Measurements from ENCODE around the gene LRATD1.
A peak's percentile ranks its signal among the peaks of the same experiment; 100 is the strongest.

Gene LRATD1

DNA sequence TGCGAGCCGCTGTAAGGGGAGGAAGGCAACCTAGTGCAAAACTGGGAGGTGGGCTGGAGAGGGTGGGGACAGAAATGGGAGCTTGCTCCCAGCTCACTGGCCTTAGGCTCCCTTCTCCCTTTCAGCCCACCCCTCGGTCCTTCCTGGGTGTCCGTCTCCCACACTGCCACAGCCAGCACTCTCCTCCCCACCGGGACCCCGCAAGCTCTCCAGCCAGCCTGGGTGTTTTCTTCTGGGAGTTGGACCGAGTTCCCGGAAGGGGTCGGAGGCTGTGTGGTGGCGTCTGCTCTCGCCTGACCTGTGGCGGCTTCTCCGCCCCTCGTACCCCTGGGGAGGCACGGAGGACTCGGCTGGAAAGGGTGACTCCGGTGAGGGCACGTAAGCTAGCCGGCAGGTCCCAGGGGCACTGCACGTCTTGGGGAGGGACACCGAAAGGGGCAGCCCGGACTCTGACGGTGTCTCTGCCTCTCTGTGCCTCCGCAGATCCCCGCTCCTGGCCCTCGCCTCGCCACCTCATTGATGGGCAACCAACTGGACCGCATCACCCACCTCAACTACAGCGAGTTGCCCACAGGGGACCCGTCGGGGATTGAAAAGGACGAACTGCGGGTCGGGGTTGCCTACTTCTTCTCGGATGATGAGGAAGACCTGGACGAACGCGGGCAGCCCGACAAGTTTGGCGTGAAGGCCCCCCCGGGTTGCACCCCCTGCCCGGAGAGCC lies 1.1 kb downstream of the LRATD1 start:
- peaks cover 56% of the 10 kb centered on the region for H3K27me3 Mint-ChIP-seq (ENCODE audit: low read depth)
- peak overlapping the region; percentile 95 to 96 (median 95) for H3K4me3 Mint-ChIP-seq
- H3K9me3 Mint-ChIP-seq: no peaks in the 10 kb centered on the region
- TF ChIP-seq CTCF (IDR thresholded peaks at IDR 0.05; ENCODE audit: unreplicated experiment in 3 of 3): no peak
- peak overlapping the region; percentile 46 to 67 (median 65) for H3K27ac Mint-ChIP-seq
- H3K36me3 Mint-ChIP-seq (ENCODE audit: low read depth): no peaks in the 10 kb centered on the region
- H3K4me1 Mint-ChIP-seq: peaks cover 38% of the 10 kb centered on the region

DNA sequence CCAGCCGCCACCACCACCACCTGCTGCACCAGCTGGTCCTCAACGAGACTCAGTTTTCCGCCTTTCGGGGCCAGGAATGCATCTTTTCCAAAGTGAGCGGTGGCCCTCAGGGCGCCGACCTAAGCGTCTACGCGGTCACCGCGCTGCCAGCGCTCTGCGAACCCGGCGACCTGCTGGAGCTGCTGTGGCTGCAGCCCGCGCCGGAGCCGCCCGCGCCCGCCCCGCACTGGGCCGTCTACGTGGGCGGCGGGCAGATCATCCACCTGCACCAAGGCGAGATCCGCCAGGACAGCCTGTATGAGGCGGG lies 1.6 kb downstream of the LRATD1 start:
- Mint-ChIP-seq H3K4me1 (peaks cover 38% of the 10 kb centered on the region), H3K4me3 (peak overlapping the region; percentile 95 to 96 (median 95)), H3K9me3 (no peaks in the 10 kb centered on the region), H3K27ac (peak overlapping the region; percentile 77 to 90 (median 85)), H3K27me3 (ENCODE audit: low read depth) (peaks cover 51% of the 10 kb centered on the region), H3K36me3 (ENCODE audit: low read depth) (no peaks in the 10 kb centered on the region)
- no peak for TF ChIP-seq CTCF (IDR thresholded peaks at IDR 0.05; ENCODE audit: unreplicated experiment in 3 of 3)

GRCh38 chr2:14634489-14635390 lies 2.2 kb downstream of the LRATD1 start:
- TF ChIP-seq CTCF (IDR thresholded peaks at IDR 0.05; ENCODE audit: unreplicated experiment in 3 of 3): peak; percentile 66 to 76 (median 72)
- peaks cover 45% of the 10 kb centered on the region for H3K27me3 Mint-ChIP-seq (ENCODE audit: low read depth)
- peak overlapping the region; percentile 89 to 95 (median 91) for H3K4me3 Mint-ChIP-seq
- no peaks in the 10 kb centered on the region for H3K9me3 Mint-ChIP-seq
- peaks cover 38% of the 10 kb centered on the region for H3K4me1 Mint-ChIP-seq
- no peaks in the 10 kb centered on the region for H3K36me3 Mint-ChIP-seq (ENCODE audit: low read depth)
- peak overlapping the region; percentile 77 to 90 (median 90) for H3K27ac Mint-ChIP-seq

GRCh38 chr2:14635391-14635871 lies 2.9 kb downstream of the LRATD1 start:
- TF ChIP-seq CTCF (IDR thresholded peaks at IDR 0.05; ENCODE audit: unreplicated experiment in 3 of 3): no peak
- peak overlapping the region; percentile 57 to 90 (median 72) for H3K27ac Mint-ChIP-seq
- H3K4me1 Mint-ChIP-seq: peaks cover 33% of the 10 kb centered on the region
- peaks cover 38% of the 10 kb centered on the region for H3K27me3 Mint-ChIP-seq (ENCODE audit: low read depth)
- H3K36me3 Mint-ChIP-seq (ENCODE audit: low read depth): no peaks in the 10 kb centered on the region
- H3K9me3 Mint-ChIP-seq: no peaks in the 10 kb centered on the region
- peak overlapping the region; percentile 89 to 95 (median 91) for H3K4me3 Mint-ChIP-seq

GRCh38 chr2:14638488-14638887 lies 6.0 kb downstream of the LRATD1 start:
- no peaks in the 10 kb centered on the region for H3K9me3 Mint-ChIP-seq
- H3K27me3 Mint-ChIP-seq (ENCODE audit: low read depth): peaks cover 12% of the 10 kb centered on the region
- no peak for TF ChIP-seq CTCF (IDR thresholded peaks at IDR 0.05; ENCODE audit: unreplicated experiment in 3 of 3)
- H3K27ac Mint-ChIP-seq: no peak overlapping the region
- H3K4me3 Mint-ChIP-seq: no peak overlapping the region
- no peaks in the 10 kb centered on the region for H3K36me3 Mint-ChIP-seq (ENCODE audit: low read depth)
- H3K4me1 Mint-ChIP-seq: peaks cover 21% of the 10 kb centered on the region

Measured in nephron (organoid).